Lung (tissue), 12 donors: ENCODE results near the gene IDH2. TPM values are rescaled to one million over a fixed set of nuclear protein-coding genes. Genes with fewer than 3 reads are reported as not detected.

Experiments used
- ATAC-seq: fragments of 200-7000 bp; cut with Tn5 transposase; one replicate; pipeline ENCODE4 v1.9.1; 2020; ENCODE audit warnings: moderate number of reproducible peaks; ENCODE audit not compliant: insufficient read depth, low FRiP score
- DNase-seq, 3 donors: peaks; one replicate each; pipeline ENCODE4 v3.0.0-alpha.2; 2013 to 2017
- H3K27ac ChIP-seq, 2 donors: one replicate each; pipeline ENCODE4 v1.5.1; 2013; ENCODE audit warnings: mild to moderate bottlenecking in 2 of 2, moderate library complexity in 2 of 2, control low read depth in 1 of 2, inconsistent platforms in 1 of 2, low read depth in 1 of 2, low read length in 1 of 2
- H3K27me3 ChIP-seq, 3 donors: one replicate each; pipeline ENCODE4 v1.5.1; 2013; ENCODE audit warnings: low read length in 2 of 3; ENCODE audit not compliant: control insufficient read depth in 3 of 3, insufficient read depth in 3 of 3
- H3K36me3 ChIP-seq, 4 donors: one replicate each; pipeline ENCODE4 v1.5.1; 2013; ENCODE audit warnings: low read length in 4 of 4, mild to moderate bottlenecking in 1 of 4, moderate library complexity in 1 of 4; ENCODE audit not compliant: control insufficient read depth in 4 of 4, insufficient read depth in 4 of 4
- H3K4me1 ChIP-seq, 5 donors: one replicate each; pipeline ENCODE4 v1.5.1; 2013; ENCODE audit warnings: low read length in 5 of 5, mild to moderate bottlenecking in 2 of 5, moderate library complexity in 1 of 5; ENCODE audit not compliant: control insufficient read depth in 5 of 5, insufficient read depth in 5 of 5
- H3K4me3 ChIP-seq: one replicate; pipeline ENCODE4 v1.5.1; 2013; ENCODE audit warnings: mild to moderate bottlenecking, control low read depth, moderate library complexity
- H3K9ac ChIP-seq, 2 donors: one replicate each; pipeline ENCODE4 v1.5.1; 2013; ENCODE audit warnings: low read length in 2 of 2, control low read depth in 1 of 2; ENCODE audit not compliant: insufficient read depth in 1 of 2
- H3K9me3 ChIP-seq, 4 donors: one replicate each; pipeline ENCODE4 v1.5.1; 2013; ENCODE audit warnings: low read length in 3 of 4, mild to moderate bottlenecking in 1 of 4, moderate library complexity in 1 of 4; ENCODE audit not compliant: control insufficient read depth in 4 of 4, insufficient read depth in 3 of 4
- WGBS, 2 donors: extraction: QIAGEN DNeasy Blood & Tissue Kit; methylation state at CpG; one replicate each; pipeline ENCODE4 v1.1.7; 2013; 5-methylcytosine and 5-hydroxymethylcytosine counted together
- polyA plus RNA-seq, 2 donors: library from polyadenylated mRNA; stranded (reverse); fragments of 200-250 nt; gene quantifications; one replicate each; pipeline ENCODE4 v1.2.1, GENCODE V29; 2013
- total RNA-seq, 2 donors: library from RNA; depleted of rRNA in 1 of 2; stranded (reverse); fragments of >200 nt in 1 of 2; gene quantifications; one replicate each; pipeline ENCODE4 v1.2.1, GENCODE V29; 2014 to 2021
- TF ChIP-seq, protein P1 (sequence below): IDR thresholded peaks from 2 replicates; pipeline ENCODE4 v1.5.1; 2012; ENCODE audit warnings: mild to moderate bottlenecking; ENCODE audit errors: control extremely low read depth, extremely low read depth
- donor health status: control.
- donor health status: control.
- donor health status: Bipolar disorder and iron deficiency.
- donor health status: healthy.
- donor health status: DM: yes; HTN: yes; CAD: no.

The IDH2 gene
- total and polyA plus RNA-seq, 4 donors = 52.0 to 85.8 (median 72.3) TPM

DNA sequence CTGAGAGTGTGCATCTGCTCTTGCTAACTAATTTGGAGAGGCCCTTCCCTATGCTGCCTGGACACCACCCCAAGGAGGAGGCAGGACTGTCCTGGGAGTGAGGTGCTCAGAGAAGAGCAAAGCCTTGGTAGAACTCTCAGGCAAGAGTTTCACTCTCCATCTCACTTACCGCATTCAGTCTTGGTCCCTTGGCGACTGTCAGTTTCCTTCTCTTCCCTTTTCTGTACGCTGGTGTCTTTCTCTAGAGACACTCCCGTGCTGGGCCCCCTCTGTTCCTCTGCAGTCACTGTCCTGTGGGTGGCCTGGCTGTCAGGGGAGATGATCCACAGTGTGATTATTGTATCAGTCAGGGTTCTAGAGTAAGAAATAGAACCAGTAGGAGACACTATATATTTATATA, 44.0 kb downstream of the IDH2 start:
- TF ChIP-seq, protein P1, sequence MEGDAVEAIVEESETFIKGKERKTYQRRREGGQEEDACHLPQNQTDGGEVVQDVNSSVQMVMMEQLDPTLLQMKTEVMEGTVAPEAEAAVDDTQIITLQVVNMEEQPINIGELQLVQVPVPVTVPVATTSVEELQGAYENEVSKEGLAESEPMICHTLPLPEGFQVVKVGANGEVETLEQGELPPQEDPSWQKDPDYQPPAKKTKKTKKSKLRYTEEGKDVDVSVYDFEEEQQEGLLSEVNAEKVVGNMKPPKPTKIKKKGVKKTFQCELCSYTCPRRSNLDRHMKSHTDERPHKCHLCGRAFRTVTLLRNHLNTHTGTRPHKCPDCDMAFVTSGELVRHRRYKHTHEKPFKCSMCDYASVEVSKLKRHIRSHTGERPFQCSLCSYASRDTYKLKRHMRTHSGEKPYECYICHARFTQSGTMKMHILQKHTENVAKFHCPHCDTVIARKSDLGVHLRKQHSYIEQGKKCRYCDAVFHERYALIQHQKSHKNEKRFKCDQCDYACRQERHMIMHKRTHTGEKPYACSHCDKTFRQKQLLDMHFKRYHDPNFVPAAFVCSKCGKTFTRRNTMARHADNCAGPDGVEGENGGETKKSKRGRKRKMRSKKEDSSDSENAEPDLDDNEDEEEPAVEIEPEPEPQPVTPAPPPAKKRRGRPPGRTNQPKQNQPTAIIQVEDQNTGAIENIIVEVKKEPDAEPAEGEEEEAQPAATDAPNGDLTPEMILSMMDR = no peak
- Histone ChIP-seq H3K9ac (no peak overlapping the region), H3K27me3 (no peaks in the 10 kb centered on the region), H3K9me3 (no peaks in the 10 kb centered on the region), H3K36me3 (peaks cover 0 to 5% (median 0%) of the 10 kb centered on the region in 4 donors), H3K4me1 (peaks cover 0 to 55% (median 45%) of the 10 kb centered on the region in 5 donors), H3K27ac (peak overlapping the region in 1 of 2 donors; percentile 43), H3K4me3 (no peak overlapping the region)
- ATAC-seq = no peak
- DNase-seq = no peak
- WGBS, 2 donors = 25 to 68% methylated on average over 4 of the region's 4 CpGs

DNA sequence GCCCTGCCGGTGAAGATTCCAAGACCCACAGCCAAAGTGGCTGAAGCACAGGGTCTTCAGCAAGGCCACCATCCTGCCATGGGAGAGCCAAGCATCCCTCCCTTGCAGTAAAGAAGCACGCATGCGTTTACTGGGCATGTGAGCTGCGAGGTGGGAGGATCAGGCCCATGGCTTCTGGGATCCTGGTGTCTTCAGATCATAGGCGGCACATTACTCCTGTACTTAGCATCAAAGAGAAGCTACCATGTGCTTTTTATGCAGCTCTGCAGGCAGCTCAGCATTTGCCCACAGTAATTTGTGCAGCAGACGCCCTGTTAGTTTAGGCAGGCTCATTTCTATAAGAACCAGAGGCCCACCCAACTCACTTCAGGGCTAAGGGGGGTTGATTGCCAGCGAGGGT, 45.7 kb downstream of the IDH2 start:
- ATAC-seq (no peak), DNase-seq (no peak)
- Histone ChIP-seq H3K4me3 (no peak overlapping the region), H3K4me1 (peaks cover 0 to 37% (median 27%) of the 10 kb centered on the region in 5 donors), H3K9ac (no peak overlapping the region), H3K27me3 (no peaks in the 10 kb centered on the region), H3K9me3 (no peaks in the 10 kb centered on the region), H3K36me3 (peaks cover 0 to 5% (median 0%) of the 10 kb centered on the region in 4 donors), H3K27ac (no peak overlapping the region)
- 95 to 96% methylated on average over 7 of the region's 7 CpGs for WGBS, 2 donors
- TF ChIP-seq, protein P1 = no peak

DNA sequence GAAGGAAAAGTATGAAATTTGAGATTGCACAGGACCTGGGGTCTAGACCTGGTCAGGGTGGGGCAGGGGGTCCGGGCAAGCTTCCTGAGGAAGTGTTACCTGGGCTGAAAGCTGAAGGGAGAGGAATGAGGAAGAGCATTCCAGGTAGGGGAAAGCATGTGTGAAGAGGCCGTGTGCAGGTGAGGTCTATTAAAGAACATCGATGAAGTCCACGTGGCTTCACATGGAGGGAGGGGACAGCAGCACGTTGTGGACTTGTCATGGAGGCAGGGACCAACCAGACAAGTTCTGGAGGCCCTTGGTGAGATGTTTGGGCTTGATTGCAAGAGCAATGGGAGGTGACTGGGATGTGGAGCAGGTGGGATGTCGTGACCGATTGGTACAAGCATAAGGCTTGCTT, 47.1 kb downstream of the IDH2 start:
- TF ChIP-seq, protein P1 = no peak
- no peaks in the 10 kb centered on the region for H3K27me3 ChIP-seq
- H3K4me3 ChIP-seq = no peak overlapping the region
- DNase-seq = peak; percentile 42 to 64 (median 54)
- no peak for ATAC-seq
- WGBS, 2 donors = 66 to 76% methylated on average over 7 of the region's 7 CpGs
- peaks cover 0 to 5% (median 0%) of the 10 kb centered on the region in 4 donors for H3K36me3 ChIP-seq
- no peaks in the 10 kb centered on the region for H3K9me3 ChIP-seq
- H3K9ac ChIP-seq = no peak overlapping the region
- peaks cover 0 to 32% (median 25%) of the 10 kb centered on the region in 5 donors for H3K4me1 ChIP-seq
- peak overlapping the region in 1 of 2 donors; percentile 3 for H3K27ac ChIP-seq

GRCh38 chr15:90054618-90055097, 47.6 kb downstream of the IDH2 start:
- peak; percentile 56 to 63 (median 60) for DNase-seq
- Histone ChIP-seq H3K4me1 (peaks cover 0 to 29% (median 23%) of the 10 kb centered on the region in 5 donors), H3K4me3 (no peak overlapping the region), H3K27ac (peak overlapping the region in 1 of 2 donors; percentile 68), H3K9ac (no peak overlapping the region), H3K9me3 (no peaks in the 10 kb centered on the region), H3K36me3 (peaks cover 0 to 5% (median 0%) of the 10 kb centered on the region in 4 donors), H3K27me3 (no peaks in the 10 kb centered on the region)
- 35 to 39% methylated on average over 7 of the region's 7 CpGs for WGBS, 2 donors
- TF ChIP-seq, protein P1 = no peak
- ATAC-seq = no peak
